RKO (cell line): ENCODE data around the gene P2RY13.
A peak's percentile ranks its signal among the peaks of the same experiment; 100 is the strongest.

ENCODE experiments used
- DNase-seq: peaks from one replicate; pipeline ENCODE4 v3.0.0-alpha.2; 2016; ENCODE audit warnings: low spot score

P2RY13 gene

DNA sequence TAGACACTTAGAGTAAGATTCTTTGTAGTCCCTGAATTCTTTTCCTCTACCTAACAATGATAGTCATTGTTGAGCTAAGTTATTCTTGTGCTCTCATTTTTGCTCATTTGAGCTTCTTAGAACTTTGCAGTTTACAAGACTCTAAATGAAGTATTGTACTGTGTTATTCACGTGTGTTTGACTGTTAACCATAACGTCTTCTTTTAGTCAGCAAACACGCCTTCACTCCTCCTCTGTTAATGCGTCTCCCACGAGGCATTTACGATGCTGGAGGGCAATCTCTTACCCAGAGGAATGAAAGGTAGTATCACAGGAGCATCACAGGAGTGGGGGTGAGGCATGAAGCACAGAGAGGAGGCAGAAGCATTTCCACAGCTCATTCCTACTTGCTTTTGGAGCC, 36.2 kb downstream of the P2RY13 start:
- DNase-seq = no peak

DNA sequence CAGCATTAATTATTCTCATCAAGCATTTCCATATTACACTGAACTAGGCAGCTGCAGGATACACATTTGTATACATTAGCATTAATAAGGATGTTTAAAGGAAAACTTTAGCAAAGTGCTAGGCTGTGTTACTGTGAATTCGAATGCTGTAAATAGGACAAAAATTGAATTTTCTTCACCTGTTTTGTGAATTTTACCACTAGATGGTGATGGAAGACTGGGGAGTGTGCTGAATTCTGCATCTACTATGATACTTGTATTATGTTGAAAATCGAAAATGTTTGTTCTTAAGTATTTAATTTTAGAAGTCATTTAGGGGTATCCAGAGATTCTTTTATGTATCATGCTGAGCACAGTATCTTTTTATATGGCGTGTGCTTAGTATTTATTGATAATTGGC, 38.7 kb downstream of the P2RY13 start:
- peak; percentile 22 for DNase-seq

- DNase-seq = no peak
These were observed 39.9 kb downstream of the P2RY13 start for GRCh38 chr3:151289445-151289844.

- DNase-seq = no peak
These were observed 43.4 kb downstream of the P2RY13 start for GRCh38 chr3:151285940-151286339.

GRCh38 chr3:151283907-151284461, 45.4 kb downstream of the P2RY13 start:
- no peak for DNase-seq

- no peak for DNase-seq
These were observed 46.0 kb downstream of the P2RY13 start for GRCh38 chr3:151283387-151283786.

DNA sequence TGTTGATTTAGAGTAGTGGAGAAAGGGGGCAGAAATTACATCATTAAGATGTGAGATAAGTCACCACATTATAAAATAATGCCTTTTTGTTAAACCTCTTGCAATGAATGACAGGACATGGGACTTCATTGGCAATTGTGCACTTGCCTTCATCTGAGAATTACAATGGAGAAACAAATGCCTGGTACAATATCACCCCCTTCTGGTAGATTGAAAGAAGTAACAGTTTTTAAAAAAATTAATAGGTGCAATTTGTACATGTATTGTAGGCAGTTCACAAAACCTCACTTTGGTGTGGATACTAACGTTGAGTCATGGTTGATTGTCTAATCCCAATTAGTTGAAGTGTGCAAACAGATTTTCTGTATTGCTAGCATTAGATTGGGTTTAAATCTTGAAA, 46.4 kb downstream of the P2RY13 start:
- DNase-seq = peak; percentile 71

DNA sequence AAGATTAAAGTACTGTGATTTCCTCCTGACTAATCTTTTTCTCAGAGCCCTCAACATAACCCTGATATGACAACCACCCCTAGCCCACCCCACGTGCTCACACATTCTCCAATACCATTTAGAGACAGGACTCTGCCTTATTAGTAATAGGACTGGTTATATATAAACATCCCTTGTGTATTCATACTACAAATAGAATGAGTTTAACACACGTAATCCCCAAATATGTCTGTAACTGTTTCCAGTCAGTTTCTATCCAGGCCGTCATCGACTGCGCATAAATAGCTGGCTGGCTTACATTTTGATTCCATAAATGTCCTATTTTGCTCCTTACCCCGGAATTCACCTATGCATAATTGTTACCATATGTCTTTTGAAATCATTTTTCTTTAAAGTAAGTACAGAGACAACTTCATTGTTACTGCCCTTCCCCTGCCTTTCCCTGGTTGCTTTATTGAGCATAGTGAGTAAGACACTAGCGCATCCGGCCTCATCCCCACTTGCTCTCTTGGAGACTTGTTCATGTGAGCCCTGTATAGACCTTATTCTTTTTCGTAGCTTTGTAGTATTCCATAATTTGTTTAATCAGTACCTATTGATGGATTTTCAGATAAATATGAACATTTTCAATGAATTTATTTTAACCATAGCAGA, 47.6 kb downstream of the P2RY13 start:
- DNase-seq = no peak

DNA sequence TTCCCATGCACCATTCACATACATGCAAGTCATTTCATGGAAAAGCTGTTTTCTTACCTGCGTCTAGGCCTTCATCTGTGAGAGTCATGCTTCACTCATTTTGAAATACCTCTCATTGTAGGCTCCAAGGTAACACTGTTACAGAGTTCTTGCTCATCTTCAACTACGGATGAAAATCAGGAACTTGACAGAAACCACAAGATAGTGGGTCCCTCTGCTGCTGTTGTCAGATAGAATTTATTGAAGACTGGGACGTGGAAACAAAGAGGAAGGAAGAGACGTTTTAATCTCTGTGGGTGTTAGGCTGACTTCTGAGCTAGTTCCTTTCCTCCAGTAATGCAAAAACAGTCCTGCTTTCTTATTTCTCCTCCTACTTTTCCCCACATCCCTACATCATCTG, 51.1 kb downstream of the P2RY13 start, which contains the start of gene P2RY14:
Gene P2RY14, minus strand, starts transcription at position 313 of the 400 bp plus-strand sequence. CDS start 64,226 bp downstream, outside the sequence.
- DNase-seq = no peak

GRCh38 chr3:151276687-151277042, 52.7 kb downstream of the P2RY13 start:
- DNase-seq = no peak
